ENCODE results near the gene CNOT10.

GRCh38 chr3:32817558-32818228 lies 132.7 kb downstream of the CNOT10 start, which contains the start of gene TRIM71:
- TF ChIP-seq EZH2 (IDR thresholded peaks at IDR 0.05) (no peak), CTCF (IDR thresholded peaks at IDR 0.05) (no peak)

Data from neural progenitor cell (in vitro differentiated cells).